GM12874 (cell line): ENCODE data around the gene ARHGAP45.

Experiments used
- CTCF ChIP-seq: IDR thresholded peaks from 2 replicates; pipeline ENCODE4 v1.5.1; 2011; ENCODE audit warnings: low read depth, mild to moderate bottlenecking, control low read depth, low read length, moderate library complexity; ENCODE audit not compliant: insufficient read depth

Gene ARHGAP45

GRCh38 chr19:1066748-1067340 lies at the start of gene ARHGAP45:
ARHGAP45 (plus strand) TSS chr19:1067167; CDS start chr19:1067406, 239 bp downstream.
- TF ChIP-seq CTCF: no peak

GRCh38 chr19:1017906-1018305 lies 49.1 kb upstream of the ARHGAP45 start:
- TF ChIP-seq CTCF: no peak

- TF ChIP-seq CTCF: no peak
Observed at GRCh38 chr19:1018393-1018792, 48.6 kb upstream of the ARHGAP45 start.

GRCh38 chr19:1018932-1019615 lies 47.9 kb upstream of the ARHGAP45 start:
- TF ChIP-seq CTCF: no peak

GRCh38 chr19:1019616-1019961 lies 47.4 kb upstream of the ARHGAP45 start:
- TF ChIP-seq CTCF: no peak

- no peak for TF ChIP-seq CTCF
Observed at GRCh38 chr19:1019980-1020867, 46.7 kb upstream of the ARHGAP45 start.

GRCh38 chr19:1020868-1021425 lies 46.0 kb upstream of the ARHGAP45 start, which contains the start of gene TMEM259:
TMEM259 (minus strand) TSS chr19:1021123; CDS start chr19:1020996, 127 bp downstream.
- TF ChIP-seq CTCF: no peak
